Gastrocnemius medialis (tissue), 4 donors: ENCODE data around the gene PPP1R11. TPM values are rescaled to one million over a fixed set of nuclear protein-coding genes. Genes with fewer than 3 reads are reported as not detected.

ENCODE experiments used
- total RNA-seq, 4 donors: library from RNA; depleted of rRNA; stranded (reverse); fragments of >200 nt; gene quantifications; one replicate each; pipeline versions ENCODE4 v1.1.0 to v1.2.3, GENCODE V29; 2016

The PPP1R11 gene
- total RNA-seq, 4 donors from 2014 or later = 34.0 to 72.4 (median 49.9) TPM

Other genes with a start within 250 kb of the PPP1R11 start
- gene HLA-G, start 239.4 kb upstream of the PPP1R11 start, total RNA-seq = not detected
- 100 to 1,000 TPM; 149 to 161 (median 154) TPM for gene HLA-A, start 124.7 kb upstream of the PPP1R11 start, total RNA-seq
- gene POLR1H, start 5.9 kb upstream of the PPP1R11 start, total RNA-seq = 10 to 100 TPM; 23.8 to 41.6 (median 27.9) TPM
- not detected for gene RNF39, start 8.6 kb downstream of the PPP1R11 start, total RNA-seq
- gene TRIM31, start 45.9 kb downstream of the PPP1R11 start, total RNA-seq = under 1 TPM in 1 of 4 donors, not detected in 3; 0.39 TPM
- gene TRIM40, start 68.9 kb downstream of the PPP1R11 start, total RNA-seq = not detected
- not detected for gene TRIM10, start 94.0 kb downstream of the PPP1R11 start, total RNA-seq
- under 1 TPM in 1 of 4 donors, not detected in 3; 0.12 TPM for gene TRIM15, start 96.3 kb downstream of the PPP1R11 start, total RNA-seq
- gene TRIM26, start 146.2 kb downstream of the PPP1R11 start, total RNA-seq = 10 to 100 TPM; 22.8 to 30.9 (median 25.1) TPM